AG08396 (cell line): Measurements from ENCODE around the gene PSMA2.
"Not testable (repeated sequence)": the region's sequence is repeated elsewhere in the genome, so short reads cannot be mapped to it uniquely, and the experiment has no call there.

Source experiments
- DNase-seq: peaks from one replicate; pipeline ENCODE4 v3.0.0; 2012; ENCODE audit warnings: low spot score, mixed read lengths

Gene PSMA2

DNA sequence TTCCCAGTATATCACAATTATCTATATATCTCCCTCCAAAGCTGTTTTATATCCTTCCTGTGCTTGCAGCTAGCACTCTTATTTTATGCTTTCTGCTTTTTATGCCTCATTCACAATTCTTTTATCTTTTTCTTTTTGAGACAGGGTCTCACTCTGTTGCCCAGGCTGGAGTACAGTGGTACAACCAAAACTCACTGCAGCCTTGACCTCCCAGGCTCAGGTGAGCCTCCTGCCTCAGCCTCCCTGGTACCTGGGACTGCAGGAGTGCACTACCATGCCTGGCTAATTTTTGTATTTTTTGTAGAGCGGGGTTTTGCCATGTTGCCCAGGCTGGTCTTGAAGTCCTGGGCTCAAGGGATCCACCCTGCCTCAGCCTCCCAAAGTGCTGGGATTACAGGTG, 25.8 kb downstream of the PSMA2 start:
- no peak for DNase-seq

DNA sequence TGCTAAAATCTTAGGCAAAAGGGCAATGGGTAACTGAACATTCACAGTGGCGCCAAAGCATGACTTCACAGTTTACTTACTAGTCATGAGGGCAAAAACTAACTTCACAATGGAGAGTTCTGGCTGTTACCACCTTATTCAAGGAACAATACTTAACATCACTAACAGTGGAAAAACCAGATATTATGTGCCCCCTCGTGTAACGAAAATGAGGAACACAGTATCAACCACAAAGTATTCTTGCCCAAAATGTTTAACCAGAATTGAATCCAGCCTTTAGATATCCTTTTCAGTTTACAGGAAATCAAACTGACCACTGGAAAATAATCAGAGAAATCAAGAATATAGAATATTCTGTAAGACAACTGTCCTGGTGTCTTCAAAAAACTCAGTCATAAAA, 29.6 kb downstream of the PSMA2 start:
- no peak for DNase-seq

DNA sequence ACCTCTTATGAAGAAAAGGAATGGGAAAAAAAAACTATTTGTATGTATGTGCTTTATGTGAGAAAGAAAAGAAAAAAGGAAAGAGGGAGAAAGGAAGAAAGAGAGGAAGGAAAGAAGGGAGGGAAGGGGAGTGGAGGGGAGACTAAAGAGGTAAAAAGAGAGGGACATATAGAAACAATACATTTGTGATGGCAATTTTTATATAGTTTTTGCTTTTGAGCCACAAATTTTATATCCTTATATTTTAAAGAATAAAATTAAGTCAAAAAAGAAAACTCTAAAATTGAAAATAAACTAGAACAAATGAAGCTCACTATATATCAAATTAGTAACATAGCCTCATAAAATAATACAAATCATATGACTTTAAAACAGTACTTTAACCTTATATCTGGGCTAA, 31.1 kb downstream of the PSMA2 start:
- no peak for DNase-seq

GRCh38 chr7:42893346-42894240, 38.4 kb downstream of the PSMA2 start:
- DNase-seq = no peak

DNA sequence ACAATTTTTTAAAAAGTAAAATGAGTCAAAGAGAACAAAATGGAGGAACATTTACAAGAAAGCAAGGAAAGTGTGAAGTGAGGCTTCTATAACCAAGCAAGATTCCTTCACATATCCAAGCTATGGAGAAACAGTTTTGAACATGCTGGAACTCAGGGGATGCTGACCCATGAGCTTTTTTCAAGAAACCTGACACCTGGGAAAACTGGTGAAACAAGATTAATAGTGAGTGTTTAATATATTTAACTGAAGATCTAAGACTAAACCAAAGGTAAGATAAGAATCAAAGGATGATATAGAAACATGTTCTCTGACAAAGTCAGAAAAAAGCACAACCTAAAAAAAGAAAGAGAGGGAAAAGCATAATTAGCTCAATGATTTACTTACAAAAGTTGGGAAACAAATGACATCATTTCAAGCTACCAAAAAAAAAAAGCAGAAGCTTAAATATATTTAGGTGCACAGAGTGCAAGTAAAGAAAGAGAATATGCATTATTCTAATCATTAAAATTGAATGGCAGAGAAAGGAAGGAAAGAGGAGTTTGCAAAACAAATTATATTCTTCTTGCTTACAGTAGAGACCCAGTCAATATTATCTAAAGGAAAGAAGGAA, 45.0 kb downstream of the PSMA2 start:
- no peak for DNase-seq

DNA sequence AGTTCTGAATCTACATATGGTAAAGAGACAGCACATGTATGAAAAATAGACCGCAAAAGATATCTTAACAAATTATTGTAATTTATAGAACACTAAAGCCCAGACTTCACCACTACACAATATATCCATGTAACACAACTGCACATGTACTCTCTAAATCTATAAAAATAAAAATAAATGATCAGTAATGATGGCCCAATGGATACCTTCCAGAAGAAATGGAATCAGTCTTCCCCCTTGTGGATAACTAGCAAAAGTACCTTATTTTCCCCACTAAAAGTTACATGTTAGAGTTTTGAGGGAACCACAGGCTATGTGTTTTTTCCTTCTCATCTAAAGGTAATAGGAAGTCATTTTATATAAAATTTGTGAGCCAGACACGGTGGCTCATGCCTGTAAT, 45.8 kb downstream of the PSMA2 start:
- no peak for DNase-seq

DNA sequence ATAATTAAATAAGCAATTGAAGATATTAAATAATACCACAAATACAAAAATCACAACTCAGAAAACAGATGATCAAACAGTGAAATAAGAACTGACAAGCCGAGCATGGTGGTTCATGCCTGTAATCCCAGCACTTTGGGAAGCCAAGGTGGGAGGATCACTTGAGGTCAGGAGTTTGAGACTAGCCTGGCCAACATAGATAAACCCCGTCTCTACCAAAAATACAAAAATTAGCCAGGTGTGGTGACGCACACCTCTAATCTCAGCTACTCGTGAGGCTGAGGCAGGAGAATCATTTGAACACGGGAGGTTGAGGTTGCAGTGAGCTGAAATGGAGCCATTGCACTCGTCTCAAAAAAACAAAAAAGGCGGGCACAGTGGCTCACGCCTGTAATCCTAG, 46.8 kb downstream of the PSMA2 start:
- not testable (repeated sequence) for DNase-seq

DNA sequence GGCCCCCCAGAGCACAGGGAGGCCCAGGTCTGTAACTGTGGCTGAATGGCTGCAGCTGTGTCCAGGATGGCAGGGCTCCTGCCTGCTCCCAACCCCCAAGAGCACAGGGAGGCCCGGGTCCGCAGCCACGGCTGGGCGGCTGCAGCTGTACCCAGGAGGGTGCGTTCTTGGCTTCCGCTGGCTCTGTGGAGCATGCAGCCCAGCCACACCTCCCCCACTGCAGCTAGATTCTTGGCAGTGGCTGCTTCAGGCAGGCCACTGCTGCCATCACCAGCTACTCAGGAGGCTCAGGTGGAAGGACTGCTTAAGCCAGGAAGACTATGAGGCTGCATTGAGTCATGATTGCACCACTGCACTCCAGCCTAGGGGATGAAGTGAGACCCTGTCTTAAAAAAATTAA, 48.0 kb downstream of the PSMA2 start:
- DNase-seq = no peak

DNA sequence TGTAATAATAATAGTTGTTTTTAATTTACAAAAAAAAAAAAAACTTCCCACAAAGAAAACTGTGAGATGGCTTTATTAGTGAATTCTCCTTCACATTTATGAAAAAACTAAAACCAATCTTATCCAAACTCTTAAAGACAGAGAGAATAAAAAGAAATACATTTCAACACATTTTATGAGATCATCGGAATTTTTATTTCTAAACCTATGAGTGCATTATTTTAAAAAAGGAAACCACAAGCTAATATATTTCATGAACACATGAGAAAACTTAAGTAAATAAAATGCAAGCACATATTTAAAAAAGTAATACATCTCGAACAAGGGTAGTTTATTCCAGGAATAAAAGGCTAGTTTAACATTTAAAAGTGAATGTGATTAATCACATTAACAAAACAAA, 51.6 kb downstream of the PSMA2 start:
- DNase-seq = no peak

- no peak for DNase-seq
These were observed 53.7 kb downstream of the PSMA2 start for GRCh38 chr7:42878303-42878702.

DNA sequence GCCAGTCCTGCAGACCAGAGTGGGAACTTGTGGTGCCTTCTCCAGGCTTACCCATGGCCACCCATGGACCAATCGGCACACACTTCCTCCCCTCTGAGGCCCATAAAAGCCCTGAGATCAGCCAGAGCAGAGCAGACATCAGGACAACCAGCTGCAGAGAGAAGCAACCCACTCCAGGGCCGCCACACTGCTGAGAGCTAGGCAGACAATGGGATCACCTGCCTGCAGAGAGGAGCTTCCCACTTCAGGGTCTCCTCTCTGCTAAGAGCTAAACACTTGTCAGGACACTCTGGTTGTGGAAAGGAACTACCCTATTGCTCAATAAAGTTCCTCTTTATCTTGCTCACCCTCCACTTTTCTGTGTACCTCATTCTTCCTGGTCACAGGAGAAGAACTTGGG, 54.1 kb downstream of the PSMA2 start:
- no peak for DNase-seq

- DNase-seq = peak; percentile 68
These were observed 55.5 kb downstream of the PSMA2 start for GRCh38 chr7:42876182-42877068.

- DNase-seq = no peak
These were observed 62.6 kb downstream of the PSMA2 start for GRCh38 chr7:42869131-42870020.

GRCh38 chr7:42868480-42868879, 63.5 kb downstream of the PSMA2 start:
- DNase-seq = no peak
